Endodermal cell (in vitro differentiated cells): ENCODE results near the gene TRIM3. TPM values are rescaled to one million over a fixed set of nuclear protein-coding genes. Genes with fewer than 3 reads are reported as not detected.

Source experiments
- DNase-seq: peaks from one replicate; pipeline ENCODE4 v3.0.0-alpha.2; 2017
- H3K27ac ChIP-seq: 2 replicates; pipeline ENCODE4 v1.5.1; 2013; ENCODE audit warnings: mild to moderate bottlenecking, low read depth, low read length, moderate library complexity
- H3K27me3 ChIP-seq: 2 replicates; pipeline ENCODE4 v1.6.1; 2013; ENCODE audit warnings: mild to moderate bottlenecking, low read length, moderate library complexity; ENCODE audit not compliant: insufficient read depth, control insufficient read depth, poor library complexity, severe bottlenecking
- H3K36me3 ChIP-seq: 2 replicates; pipeline ENCODE4 v1.7.0; 2013; ENCODE audit warnings: mild to moderate bottlenecking, low read length, moderate library complexity; ENCODE audit not compliant: control insufficient read depth, insufficient read depth
- H3K4me1 ChIP-seq: one replicate; pipeline ENCODE4 v1.7.0; 2013; ENCODE audit warnings: low read length; ENCODE audit not compliant: control insufficient read depth, insufficient read depth
- H3K4me3 ChIP-seq: 2 replicates; pipeline ENCODE4 v1.5.1; 2013; ENCODE audit warnings: mild to moderate bottlenecking, low read length, moderate library complexity
- H3K9ac ChIP-seq: 2 replicates; pipeline ENCODE4 v1.6.1; 2013; ENCODE audit warnings: mild to moderate bottlenecking, low read length, moderate library complexity; ENCODE audit not compliant: poor library complexity, severe bottlenecking; ENCODE audit errors: extremely low read depth
- H3K9me3 ChIP-seq: 2 replicates; pipeline ENCODE4 v1.6.1; 2013; ENCODE audit warnings: mild to moderate bottlenecking, low read length, moderate library complexity; ENCODE audit not compliant: control insufficient read depth
- H3K27ac Mint-ChIP-seq: 2 replicates; pipeline ENCODE4 v1.8.0; 2020; ENCODE audit warnings: mixed read lengths
- H3K27me3 Mint-ChIP-seq: 2 replicates; pipeline ENCODE4 v1.8.0; 2021; ENCODE audit warnings: mild to moderate bottlenecking, mixed read lengths; ENCODE audit not compliant: insufficient read depth
- H3K36me3 Mint-ChIP-seq: 2 replicates; pipeline ENCODE4 v1.8.0; 2020; ENCODE audit warnings: low read depth, mixed read lengths
- H3K4me1 Mint-ChIP-seq: 2 replicates; pipeline ENCODE4 v1.8.0; 2020; ENCODE audit warnings: mixed read lengths
- H3K4me3 Mint-ChIP-seq: 2 replicates; pipeline ENCODE4 v1.8.0; 2020; ENCODE audit warnings: mild to moderate bottlenecking, moderate library complexity, mixed read lengths
- H3K9me3 Mint-ChIP-seq: 2 replicates; pipeline ENCODE4 v1.8.0; 2020; ENCODE audit warnings: mild to moderate bottlenecking, mixed read lengths
- WGBS, 2 experiments: methylation state at CpG; one replicate each; pipeline versions ENCODE4 v1.1.5 to v1.1.7; 2013; ENCODE audit warnings: missing lambda C conversion rate in 2 of 2, mixed read lengths in 1 of 2; ENCODE audit not compliant: insufficient coverage in 1 of 2, insufficient read length in 1 of 2; 5-methylcytosine and 5-hydroxymethylcytosine counted together
- total RNA-seq, 2 donors: library from RNA; stranded (reverse); fragmentation: NEBNext Ultra II Directional in 1 of 2; extraction: Animal tissue kit (Norgen Biotek cat#: 25700) in 1 of 2; gene quantifications; 2 replicates in 1 of 2; 3 replicates in 1 of 2; pipeline ENCODE4 v1.2.1, GENCODE V29; 2021
- TF ChIP-seq, protein P1 (sequence below): fragments of 200-600 bp; sonication (generic); conservative IDR thresholded peaks from 2 replicates; pipeline ENCODE4 v1.5.0; 2021; ENCODE audit warnings: antibody characterized with exemption, mild to moderate bottlenecking

TRIM3 gene
- total RNA-seq, 2 donors from 2014 or later, result 13.0 to 18.0 TPM

DNA sequence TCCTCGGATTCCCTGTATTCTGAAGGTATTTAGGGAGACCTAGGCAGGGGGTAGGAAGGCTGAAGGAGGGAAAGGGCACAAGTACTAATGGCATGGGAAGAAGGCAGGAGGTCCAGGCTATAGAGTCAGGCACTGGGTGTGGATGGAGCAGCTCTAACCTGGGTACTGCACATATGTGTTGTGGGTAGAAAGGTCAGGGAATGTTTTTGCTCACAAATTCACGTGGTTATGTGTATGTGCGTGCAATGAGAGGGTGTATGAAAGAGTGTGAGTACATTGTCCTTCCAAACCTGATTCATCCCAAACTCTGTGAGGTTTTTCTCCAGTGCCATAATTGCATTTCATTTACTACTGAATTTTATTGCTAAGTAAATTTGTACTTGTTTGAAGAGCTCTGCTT, 46.5 kb upstream of the TRIM3 start:
- no peak for DNase-seq

DNA sequence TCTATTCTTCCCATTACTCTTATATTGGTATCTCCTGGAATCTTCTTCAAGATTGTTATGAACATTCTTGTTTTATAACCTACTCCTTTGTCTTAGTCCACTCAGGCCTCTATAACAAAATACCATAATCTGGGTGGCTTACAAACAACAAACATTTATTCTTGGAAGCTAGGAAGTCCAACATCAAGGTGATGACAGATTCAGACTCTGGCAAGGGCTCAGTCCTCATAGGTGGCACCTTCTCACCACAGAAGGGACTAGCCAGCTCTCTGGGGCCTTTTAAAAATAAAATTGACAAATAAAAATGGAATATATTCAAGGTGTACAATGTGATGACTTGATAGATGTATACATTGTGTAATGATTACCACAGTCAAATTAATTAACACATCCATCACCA, 43.1 kb upstream of the TRIM3 start:
- H3K27me3 ChIP-seq, result no peaks in the 10 kb centered on the region
- no peaks in the 10 kb centered on the region for H3K4me1 Mint-ChIP-seq
- H3K4me3 ChIP-seq, result no peak overlapping the region
- DNase-seq, result no peak
- peaks cover 23% of the 10 kb centered on the region for H3K36me3 Mint-ChIP-seq
- H3K4me3 Mint-ChIP-seq, result no peak overlapping the region
- no peak overlapping the region for H3K9ac ChIP-seq
- no peaks in the 10 kb centered on the region for H3K27me3 Mint-ChIP-seq
- no peak overlapping the region for H3K27ac Mint-ChIP-seq
- H3K9me3 ChIP-seq, result peaks cover 14% of the 10 kb centered on the region
- peaks cover 9% of the 10 kb centered on the region for H3K9me3 Mint-ChIP-seq
- no peaks in the 10 kb centered on the region for H3K36me3 ChIP-seq
- no peaks in the 10 kb centered on the region for H3K4me1 ChIP-seq
- TF ChIP-seq, protein P1, sequence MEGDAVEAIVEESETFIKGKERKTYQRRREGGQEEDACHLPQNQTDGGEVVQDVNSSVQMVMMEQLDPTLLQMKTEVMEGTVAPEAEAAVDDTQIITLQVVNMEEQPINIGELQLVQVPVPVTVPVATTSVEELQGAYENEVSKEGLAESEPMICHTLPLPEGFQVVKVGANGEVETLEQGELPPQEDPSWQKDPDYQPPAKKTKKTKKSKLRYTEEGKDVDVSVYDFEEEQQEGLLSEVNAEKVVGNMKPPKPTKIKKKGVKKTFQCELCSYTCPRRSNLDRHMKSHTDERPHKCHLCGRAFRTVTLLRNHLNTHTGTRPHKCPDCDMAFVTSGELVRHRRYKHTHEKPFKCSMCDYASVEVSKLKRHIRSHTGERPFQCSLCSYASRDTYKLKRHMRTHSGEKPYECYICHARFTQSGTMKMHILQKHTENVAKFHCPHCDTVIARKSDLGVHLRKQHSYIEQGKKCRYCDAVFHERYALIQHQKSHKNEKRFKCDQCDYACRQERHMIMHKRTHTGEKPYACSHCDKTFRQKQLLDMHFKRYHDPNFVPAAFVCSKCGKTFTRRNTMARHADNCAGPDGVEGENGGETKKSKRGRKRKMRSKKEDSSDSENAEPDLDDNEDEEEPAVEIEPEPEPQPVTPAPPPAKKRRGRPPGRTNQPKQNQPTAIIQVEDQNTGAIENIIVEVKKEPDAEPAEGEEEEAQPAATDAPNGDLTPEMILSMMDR, result no peak
- H3K27ac ChIP-seq, result no peak overlapping the region

More for the DNA sequence above, 46.5 kb upstream of the TRIM3 start:
- Histone ChIP-seq H3K9me3 (no peaks in the 10 kb centered on the region), H3K27ac (no peak overlapping the region), H3K4me3 (no peak overlapping the region), H3K36me3 (no peaks in the 10 kb centered on the region), H3K9ac (no peak overlapping the region), H3K27me3 (no peaks in the 10 kb centered on the region), H3K4me1 (no peaks in the 10 kb centered on the region)
- Mint-ChIP-seq H3K27me3 (no peaks in the 10 kb centered on the region), H3K9me3 (no peaks in the 10 kb centered on the region), H3K36me3 (peaks cover 9% of the 10 kb centered on the region), H3K27ac (no peak overlapping the region), H3K4me3 (no peak overlapping the region), H3K4me1 (no peaks in the 10 kb centered on the region)
- TF ChIP-seq, protein P1, result no peak
- whole genome bisulfite sequencing, 2 experiments, result 85 to 100% methylated on average over 2 to 3 of the region's 3 CpGs

DNA sequence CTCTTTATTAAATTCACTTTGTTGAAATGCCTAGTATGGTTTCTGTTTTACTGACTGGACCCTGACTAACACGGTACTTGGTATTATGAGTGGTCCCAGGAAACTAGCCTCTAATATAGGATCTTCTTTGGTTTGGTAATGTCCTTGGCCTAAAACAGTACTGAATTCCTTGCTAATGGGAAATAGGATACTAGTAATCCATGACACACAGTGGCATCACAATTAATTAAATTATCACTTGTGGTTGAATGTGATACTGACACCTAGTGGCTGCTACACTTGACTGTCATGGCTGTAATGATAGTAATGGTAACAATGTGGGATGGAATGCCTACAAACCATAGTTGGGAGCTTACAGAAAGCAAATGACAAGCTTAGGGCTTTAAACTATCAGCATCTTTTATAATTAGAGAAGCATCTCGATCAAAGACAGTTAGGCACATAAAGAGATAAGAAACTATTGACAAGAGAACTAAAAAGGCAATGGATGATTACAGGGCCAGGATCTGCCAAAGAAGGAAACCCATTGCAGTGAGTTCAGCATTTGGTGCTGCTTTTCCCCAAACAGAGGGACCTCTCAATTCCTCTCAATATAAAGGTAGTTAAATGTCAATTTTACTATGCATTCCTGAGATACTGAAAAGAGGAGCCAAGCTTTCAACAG, 32.0 kb upstream of the TRIM3 start:
- Histone ChIP-seq H3K9me3 (no peaks in the 10 kb centered on the region), H3K4me3 (no peak overlapping the region), H3K27ac (no peak overlapping the region), H3K4me1 (no peaks in the 10 kb centered on the region), H3K27me3 (no peaks in the 10 kb centered on the region), H3K9ac (no peak overlapping the region), H3K36me3 (no peaks in the 10 kb centered on the region)
- peaks cover 6% of the 10 kb centered on the region for H3K36me3 Mint-ChIP-seq
- DNase-seq, result no peak
- H3K27me3 Mint-ChIP-seq, result no peaks in the 10 kb centered on the region
- H3K9me3 Mint-ChIP-seq, result no peaks in the 10 kb centered on the region
- TF ChIP-seq, protein P1, result peak; percentile 87
- H3K4me1 Mint-ChIP-seq, result no peaks in the 10 kb centered on the region
- H3K27ac Mint-ChIP-seq, result no peak overlapping the region
- H3K4me3 Mint-ChIP-seq, result no peak overlapping the region
- WGBS, 2 experiments, result 66 to 71% methylated on average over 2 of the region's 2 CpGs
